Liver (tissue), 3 donors: ENCODE results near the gene MEIS2.

Source experiments
- JUND ChIP-seq, 2 donors: IDR thresholded peaks; 2 replicates each; pipeline ENCODE4 v1.6.1; 2016; ENCODE audit warnings: antibody characterized with exemption in 2 of 2
- TF ChIP-seq, protein P1 (sequence below): fragments of 150-350 bp; IDR thresholded peaks from 2 replicates; pipeline ENCODE4 v1.5.1; 2017; ENCODE audit warnings: improper control_type of control experiment, low read depth, low read length; ENCODE audit not compliant: missing input control
- donor health status: healthy.
- donor health status: healthy.

DNA sequence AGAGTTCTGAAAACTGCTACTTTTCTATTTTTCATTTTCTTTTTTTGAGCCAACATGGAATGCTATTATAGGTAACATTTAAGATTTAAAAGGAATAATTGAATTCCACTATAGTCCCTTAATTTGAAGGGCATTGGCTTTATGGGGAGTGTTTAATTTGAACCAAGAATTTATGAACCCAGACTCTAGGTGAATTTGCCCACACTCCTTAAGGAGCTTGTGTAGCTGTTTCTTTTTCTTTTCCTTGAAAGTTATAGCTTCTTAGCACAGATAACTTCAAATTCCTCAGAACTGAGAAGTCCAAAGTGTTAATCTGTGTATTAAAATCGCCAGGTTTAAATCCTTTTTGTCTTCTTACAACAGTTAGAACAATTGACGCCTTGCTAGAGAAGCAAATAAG, 4.7 kb upstream of the MEIS2 start:
- TF ChIP-seq JUND (IDR thresholded peaks at IDR 0.05): no peak
- TF ChIP-seq, protein P1, sequence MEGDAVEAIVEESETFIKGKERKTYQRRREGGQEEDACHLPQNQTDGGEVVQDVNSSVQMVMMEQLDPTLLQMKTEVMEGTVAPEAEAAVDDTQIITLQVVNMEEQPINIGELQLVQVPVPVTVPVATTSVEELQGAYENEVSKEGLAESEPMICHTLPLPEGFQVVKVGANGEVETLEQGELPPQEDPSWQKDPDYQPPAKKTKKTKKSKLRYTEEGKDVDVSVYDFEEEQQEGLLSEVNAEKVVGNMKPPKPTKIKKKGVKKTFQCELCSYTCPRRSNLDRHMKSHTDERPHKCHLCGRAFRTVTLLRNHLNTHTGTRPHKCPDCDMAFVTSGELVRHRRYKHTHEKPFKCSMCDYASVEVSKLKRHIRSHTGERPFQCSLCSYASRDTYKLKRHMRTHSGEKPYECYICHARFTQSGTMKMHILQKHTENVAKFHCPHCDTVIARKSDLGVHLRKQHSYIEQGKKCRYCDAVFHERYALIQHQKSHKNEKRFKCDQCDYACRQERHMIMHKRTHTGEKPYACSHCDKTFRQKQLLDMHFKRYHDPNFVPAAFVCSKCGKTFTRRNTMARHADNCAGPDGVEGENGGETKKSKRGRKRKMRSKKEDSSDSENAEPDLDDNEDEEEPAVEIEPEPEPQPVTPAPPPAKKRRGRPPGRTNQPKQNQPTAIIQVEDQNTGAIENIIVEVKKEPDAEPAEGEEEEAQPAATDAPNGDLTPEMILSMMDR: no peak
